Fibroblast of peridontal ligament (primary cell): ENCODE measurements around the gene NHLH2.

Source experiments
- DNase-seq: peaks from one replicate; pipeline ENCODE4 v3.0.0-alpha.2; 2010; ENCODE audit errors: extremely low read depth

NHLH2 gene

DNA sequence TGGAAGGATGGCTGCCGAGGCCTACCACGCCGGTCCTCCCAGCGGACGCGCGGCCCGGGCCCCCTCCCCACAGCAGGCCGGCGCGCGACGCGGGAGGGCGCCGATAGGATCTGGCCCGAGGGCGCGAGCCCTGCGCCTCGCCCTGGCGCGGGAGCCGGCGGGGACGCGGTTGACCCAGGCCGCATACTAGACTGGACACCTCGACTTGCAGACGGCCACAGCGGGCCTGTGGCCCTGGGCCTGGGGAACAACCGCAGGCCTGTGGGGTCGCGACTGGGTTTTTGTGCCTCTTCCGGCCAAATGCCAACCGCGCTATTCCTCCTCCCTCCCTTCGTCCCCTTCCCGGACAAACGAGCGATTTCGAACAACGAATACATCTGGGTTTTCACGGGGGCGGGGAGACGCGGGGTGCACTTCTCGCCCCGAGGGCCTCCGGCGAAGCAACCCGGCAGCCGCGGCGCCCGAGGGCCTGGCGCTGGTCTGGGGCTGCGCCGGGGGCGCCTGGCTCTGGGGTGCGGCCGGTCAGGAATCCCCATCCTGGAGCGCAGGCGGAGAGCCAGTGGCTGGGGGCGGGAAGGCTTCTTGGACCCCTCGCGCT lies 2.4 kb downstream of the NHLH2 start:
- no peak for DNase-seq

GRCh38 chr1:115837740-115838421 lies 3.0 kb downstream of the NHLH2 start:
- no peak for DNase-seq

DNA sequence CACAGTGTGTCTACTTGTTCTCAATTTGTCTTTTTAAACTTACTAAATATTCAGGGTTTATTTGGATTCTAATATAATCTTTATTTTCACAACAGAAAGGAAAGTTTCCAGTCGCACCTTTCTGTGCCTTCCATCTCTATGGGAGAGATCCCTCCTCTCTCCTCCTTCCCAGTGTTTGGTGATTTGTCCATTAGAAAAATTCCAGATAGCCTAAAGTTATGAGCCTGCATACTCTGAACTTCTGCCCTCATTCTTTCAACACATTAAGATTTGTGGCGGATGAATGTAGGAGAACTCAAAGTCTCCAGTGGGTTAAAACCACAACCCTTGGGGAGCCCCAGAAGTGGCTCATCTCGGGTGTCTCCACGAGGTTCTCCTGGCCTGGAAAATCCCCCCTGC lies 3.6 kb downstream of the NHLH2 start:
- DNase-seq, result no peak

DNA sequence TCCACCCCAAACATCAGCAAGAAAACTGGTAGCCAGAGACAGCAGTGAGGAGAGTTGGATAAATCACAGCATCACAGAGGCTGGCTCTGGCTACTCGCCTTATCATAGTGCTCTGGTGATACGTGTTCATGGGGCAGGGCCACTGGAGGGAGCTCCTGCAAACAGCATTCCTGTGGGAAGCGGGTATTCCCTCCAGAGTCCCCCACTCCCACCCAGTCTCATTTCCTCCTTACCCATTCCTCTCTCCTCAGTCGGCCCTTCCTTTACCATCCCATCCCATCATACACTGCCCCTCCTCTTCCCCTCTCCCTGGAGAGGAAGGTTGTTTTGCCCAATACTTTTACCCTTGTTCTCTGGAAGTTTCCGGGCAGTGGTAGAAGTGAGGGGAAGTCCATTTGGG lies 7.1 kb downstream of the NHLH2 start:
- DNase-seq, result no peak

DNA sequence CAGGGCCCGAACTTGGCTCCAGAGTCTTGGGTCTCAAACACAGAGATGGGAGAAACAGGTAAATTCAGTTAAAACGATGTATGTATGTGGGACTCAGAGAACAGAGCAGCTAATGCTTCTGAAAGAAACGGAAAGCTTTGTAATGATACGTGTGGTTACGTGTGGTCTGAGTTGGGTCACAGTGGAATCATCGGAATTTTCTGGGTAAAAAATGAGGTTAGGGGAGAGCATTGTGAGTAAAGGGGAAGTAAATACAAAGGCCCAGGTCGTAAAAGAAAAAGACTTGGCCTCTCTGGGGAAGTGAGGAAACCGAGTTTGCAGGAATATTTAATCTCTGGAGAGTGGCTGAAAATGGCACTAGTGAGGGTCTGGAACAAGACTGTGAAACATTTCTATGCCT lies 8.3 kb downstream of the NHLH2 start:
- DNase-seq, result no peak

- no peak for DNase-seq
Measured at GRCh38 chr1:115830963-115831362, 10.0 kb downstream of the NHLH2 start.

- no peak for DNase-seq
Measured at GRCh38 chr1:115829947-115830346, 11.0 kb downstream of the NHLH2 start.

DNA sequence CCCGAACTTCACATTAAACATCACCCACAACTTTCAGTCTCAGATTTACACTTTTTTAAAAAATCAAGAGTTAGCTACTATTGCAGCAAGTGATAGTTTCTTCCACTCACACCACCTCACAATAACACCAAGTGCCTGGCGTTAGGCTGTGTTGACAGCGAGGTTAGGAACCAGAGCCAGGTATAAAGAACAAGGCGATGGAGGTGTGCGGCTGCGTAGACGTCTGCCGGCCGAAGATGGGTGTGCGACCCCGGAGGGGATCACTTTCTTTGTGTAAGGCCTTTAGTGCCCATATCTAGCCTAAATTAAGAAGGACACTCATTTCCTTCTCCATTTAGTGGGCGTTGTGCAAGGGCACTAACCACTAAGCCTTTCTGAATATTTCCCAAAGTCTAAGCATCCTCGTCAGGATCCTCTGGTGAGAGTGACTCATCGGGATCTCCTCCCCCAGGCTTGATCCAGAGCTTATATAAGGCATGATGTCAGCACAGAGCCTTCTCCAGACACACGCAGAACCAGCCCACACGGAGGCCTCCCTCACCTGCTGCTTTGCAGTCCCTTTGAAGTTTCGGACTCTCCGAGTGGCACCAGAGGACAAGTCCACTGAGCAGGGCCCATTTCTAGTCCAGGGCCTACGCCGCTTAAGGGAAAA lies 11.8 kb downstream of the NHLH2 start:
- peak; percentile 91 for DNase-seq

GRCh38 chr1:115828101-115829022 lies 12.6 kb downstream of the NHLH2 start:
- peak; percentile 30 for DNase-seq

GRCh38 chr1:115827452-115828044 lies 13.4 kb downstream of the NHLH2 start:
- DNase-seq, result no peak

DNA sequence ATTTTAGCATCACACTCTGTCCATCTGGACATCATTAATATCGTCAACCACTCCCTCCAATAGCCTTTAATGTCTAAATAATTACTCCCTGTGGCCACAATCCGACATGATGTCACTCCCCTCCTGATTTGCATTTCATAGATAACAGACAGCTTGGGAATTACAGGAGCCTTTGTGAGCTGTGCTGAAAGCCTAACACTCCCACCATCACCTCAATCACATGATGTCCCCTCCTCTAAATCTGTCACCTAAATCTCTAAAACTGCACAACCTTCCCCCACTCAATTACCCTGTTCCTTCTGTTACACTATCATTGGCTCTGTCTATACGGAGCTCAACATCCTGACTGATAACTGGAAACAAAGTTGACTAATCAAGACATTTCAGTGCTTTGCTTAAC lies 14.3 kb downstream of the NHLH2 start:
- no peak for DNase-seq

GRCh38 chr1:115822117-115822516 lies 18.8 kb downstream of the NHLH2 start:
- no peak for DNase-seq

DNA sequence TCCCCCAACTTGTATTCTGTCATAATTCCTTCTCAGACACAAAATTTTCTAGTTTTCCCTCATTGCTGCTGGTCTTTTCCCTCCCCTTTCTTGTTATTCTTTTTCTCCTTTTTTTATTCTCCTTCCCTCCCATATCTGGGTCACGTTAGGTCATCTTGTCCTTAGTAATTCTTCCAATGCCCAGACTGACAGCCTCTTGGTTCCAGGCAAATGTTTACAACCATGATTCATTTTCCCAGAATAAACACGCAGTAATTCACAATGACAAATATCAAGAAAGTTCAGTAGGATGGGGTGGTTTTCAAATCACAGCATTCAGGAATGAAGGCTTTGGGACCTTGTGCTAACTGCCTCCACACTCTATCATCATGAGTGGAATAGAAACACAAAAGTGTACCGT lies 25.2 kb downstream of the NHLH2 start:
- no peak for DNase-seq

DNA sequence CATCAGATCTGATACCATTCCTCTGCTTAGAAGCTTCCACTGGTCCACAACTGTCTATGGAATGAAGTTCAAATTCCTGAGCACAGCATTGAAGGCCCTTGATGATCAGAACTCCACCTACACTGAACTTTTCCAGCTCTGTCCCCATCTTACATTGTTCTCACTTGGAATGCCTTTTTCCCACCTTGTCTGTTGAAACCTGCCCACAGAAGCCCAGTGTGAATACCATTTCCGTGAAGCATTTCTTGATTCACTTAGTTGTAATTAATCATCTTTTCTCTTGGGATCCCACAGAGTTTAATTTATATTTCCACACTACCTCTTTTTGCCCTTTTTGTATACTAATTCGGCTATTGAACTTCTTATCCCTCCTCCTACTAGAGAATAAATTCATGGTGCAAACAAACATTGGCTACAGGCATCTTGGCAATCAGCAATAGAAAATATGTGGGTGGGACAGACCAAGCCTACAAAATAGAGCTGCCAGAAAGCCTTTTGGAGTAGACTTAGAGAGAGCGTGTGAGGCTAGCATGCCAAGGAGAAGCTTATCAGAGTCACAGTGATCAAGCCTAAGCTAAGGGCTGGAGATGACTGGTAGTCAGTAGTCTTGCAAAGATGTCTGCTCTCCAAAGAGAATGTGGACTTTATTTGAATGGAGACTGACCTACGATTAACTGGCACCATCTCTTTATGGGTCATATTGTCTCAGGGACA lies 26.1 kb downstream of the NHLH2 start:
- no peak for DNase-seq

DNA sequence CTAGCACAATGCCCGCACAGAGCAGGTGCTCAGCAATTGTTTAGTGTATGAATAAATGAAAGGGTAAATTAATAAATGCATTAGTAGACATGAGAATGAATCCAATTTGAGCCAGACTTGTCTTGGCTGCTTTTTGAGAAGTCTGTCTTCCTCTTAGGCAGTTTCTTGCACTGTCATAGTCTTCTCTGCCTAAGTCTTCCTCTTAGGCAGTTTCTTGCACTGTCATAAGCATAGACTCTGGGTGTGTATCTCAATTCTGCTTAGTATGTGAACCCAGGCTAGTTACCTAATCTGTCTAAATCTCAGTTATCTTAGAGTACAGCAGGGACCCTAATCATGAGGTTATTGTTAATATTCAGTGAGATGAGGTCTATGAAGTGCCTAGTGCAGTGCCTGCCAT lies 27.2 kb downstream of the NHLH2 start:
- no peak for DNase-seq

DNA sequence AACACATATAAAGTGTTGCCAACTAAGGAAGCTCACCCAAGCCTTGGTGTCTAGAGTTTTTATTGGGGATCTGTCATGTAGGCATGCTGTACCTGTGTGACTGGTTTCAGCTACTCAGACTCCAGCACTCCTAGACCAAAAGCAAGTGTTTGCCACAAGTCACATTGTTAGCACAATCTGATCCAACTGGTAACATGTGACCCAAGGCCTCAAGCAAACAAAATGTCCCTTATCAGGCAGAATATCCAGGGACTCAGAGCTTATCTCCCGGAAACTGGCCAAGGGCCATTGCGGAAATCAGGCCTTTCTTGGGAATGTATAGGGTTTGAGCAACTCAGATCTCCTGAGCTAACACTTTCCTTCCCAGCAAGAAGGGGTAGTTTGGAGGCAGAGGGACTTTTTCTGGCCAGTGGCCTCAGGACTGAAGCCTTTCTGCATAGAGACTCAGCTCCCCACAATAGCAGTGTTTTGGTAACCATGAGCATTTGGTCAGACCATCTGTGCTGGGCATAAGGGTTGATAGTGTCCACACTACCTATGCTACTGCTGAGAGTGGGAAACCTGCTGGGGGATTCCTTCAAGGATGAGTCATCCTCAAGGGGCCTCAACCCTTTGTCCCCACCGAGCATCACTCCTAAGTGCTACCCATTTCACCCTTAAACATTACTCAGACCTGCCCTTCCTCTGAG lies 29.6 kb downstream of the NHLH2 start:
- no peak for DNase-seq

GRCh38 chr1:115810609-115811008 lies 30.3 kb downstream of the NHLH2 start:
- DNase-seq, result no peak

- no peak for DNase-seq
Measured at GRCh38 chr1:115809847-115810246, 31.1 kb downstream of the NHLH2 start.

DNA sequence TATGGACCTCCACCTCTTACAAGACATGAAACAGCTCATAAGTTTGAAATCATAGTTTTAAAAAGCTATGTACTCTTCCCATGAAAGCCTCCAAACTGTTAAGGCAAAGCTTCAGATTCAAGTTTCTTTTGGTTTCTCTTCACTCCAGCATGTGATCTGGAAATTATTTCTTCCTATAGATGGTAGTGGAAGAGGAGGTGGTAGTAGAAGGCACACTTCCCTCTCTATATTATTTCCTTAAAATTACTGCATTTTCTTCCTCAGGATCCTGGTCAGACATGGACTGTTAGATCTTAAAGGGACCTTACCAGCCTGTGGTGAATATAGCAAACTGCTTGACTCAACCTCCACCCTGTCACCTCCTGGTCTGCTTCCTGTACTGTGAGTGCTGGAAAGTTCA lies 31.9 kb downstream of the NHLH2 start:
- no peak for DNase-seq

- DNase-seq, result peak; percentile 89
Measured at GRCh38 chr1:115807723-115808122, 33.2 kb downstream of the NHLH2 start.

- no peak for DNase-seq
Measured at GRCh38 chr1:115805597-115805996, 35.3 kb downstream of the NHLH2 start.
